ENCODE results near the gene ASTN2.
A peak's percentile ranks its signal among the peaks of the same experiment; 100 is the strongest.

The ASTN2 gene

DNA sequence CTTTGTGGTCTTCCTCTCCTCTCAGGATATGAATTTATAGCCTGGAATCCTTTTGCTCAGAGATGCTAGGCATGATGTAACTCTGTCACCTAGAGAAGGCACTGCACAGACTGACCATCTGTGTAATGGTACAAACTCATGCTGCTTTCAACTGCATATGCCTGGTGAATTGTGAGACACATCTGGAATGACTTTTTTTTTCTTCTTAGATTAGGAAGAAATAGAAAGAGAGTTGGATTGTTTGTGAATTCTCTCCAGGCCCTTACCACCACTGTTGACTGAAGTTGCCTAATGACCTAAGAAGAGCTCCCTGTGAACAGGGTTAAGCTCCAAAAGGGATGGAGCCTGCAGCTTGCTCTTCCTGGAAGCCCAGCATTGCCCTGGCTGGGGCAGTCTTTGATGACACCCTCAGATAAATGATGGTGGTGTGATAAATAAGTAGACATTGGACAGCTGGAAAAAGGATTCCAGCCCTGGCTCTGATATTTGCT, 775.6 kb downstream of the ASTN2 start:
- DNase-seq: no peak

GRCh38 chr9:116635908-116636307, 778.9 kb downstream of the ASTN2 start:
- no peak for DNase-seq

DNA sequence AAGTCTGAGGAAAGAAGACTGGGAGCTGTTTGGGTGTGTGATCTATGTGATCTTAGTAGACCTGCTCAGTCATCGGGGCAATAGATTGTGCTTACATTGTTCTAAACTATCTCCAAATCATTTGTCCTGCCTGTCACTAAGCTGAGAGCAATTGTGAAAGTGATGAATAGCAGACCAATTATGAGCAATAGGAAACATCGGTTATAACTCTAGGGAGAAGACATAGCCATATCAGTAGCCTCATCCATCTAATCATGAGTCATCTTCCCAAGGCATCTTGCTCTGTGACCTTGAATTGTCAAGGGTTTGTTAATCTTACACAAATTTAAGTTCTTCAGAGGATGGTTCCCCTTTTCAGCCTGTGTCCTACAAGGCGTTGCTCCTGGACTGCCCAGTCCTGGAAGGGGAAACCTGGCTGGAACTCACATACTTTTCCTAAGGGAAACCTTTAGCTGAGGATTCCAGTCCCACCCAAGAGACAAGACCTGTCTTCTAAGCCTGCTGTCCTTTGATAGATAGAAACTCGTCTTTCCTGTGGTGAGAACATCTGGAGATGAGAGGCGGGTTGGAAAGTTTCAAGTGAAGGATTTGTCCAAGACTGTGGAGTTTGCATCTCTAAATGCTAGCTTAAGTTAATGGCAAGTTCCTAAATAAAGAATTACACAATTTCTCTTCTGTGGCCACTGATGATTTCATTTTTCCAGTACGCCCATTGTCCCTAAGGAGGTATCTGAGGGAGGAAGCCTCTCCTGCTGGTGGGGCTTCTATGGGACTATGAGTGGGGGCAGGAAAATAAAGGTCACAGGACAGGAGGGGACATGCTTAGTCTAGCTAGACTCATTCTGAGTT, 781.6 kb downstream of the ASTN2 start:
- no peak for DNase-seq

DNA sequence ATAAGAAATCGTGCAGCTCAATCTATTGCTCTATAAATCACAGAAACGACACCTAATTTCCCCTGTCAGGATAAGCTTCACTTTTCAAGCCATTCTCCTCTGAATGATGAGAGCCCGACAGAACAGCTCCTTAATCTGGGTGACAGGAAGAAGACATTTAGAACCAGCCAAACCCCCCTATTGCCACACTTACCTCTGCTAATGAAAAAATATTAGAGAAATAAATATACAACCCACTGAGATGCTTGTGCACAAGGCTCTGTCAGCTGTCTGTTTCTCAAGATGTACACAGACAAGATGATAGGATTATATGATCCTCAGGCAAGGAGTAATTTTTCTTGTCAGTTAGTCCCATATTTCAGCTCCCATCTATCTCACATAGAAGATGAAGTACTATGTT, 785.2 kb downstream of the ASTN2 start:
- DNase-seq: no peak

- DNase-seq: no peak
These were observed 786.1 kb downstream of the ASTN2 start for GRCh38 chr9:116628716-116629115.

DNA sequence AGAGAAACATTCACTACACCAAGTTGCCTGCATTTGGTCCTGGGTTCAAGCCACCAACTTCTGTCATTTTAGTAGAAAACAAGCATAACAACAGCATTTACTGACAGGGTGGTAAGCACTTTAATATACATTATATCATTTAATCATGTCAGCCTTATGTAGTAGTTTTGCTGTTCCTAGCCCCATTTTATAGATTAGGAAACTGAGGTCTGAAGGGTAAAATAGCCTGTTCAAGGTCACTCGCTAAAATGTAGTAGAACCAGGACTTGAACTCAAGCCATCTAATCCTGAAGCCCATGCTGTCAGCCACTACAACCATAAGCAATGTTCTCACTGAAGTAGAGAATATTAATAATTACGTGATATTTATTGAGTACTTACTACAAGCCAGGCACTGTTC, 787.4 kb downstream of the ASTN2 start:
- DNase-seq: no peak

GRCh38 chr9:116626762-116627161, 788.1 kb downstream of the ASTN2 start:
- no peak for DNase-seq

DNA sequence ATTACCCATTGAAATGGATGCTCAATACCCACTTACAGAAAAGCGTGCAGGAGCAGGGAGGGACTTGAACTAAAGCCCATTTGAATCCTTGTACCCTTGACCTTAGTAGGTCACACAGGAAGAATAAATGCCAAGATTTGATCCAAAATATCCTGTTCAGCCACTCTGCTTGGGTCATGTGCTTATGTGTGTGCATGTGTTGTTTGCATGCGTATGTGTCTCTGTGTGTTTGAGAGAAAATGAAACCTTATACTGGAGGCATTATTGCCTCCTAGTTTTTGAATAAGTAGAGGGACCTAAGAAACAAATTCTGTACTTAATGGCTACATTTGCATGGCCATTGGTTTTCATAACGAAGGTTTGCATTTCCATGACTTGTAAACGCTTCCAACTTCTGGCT, 791.1 kb downstream of the ASTN2 start:
- DNase-seq: no peak

DNA sequence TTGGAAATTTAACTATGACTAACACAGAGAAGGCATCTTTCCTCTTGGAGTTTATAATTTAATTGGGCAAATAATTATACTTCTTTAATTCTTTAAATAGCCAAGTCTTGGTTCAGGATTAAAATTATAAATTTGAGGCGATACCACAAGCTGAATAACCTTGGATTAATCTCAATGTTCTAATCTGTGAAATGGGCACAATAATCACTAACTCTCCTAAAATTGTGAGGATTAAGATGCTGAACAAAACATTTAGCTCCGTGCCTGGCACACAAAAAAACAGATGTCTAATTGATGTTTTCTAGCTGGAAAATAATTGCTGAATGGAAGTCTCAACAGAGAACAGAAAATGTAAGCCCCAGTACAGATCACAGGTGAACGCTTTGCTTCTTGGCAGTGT, 797.5 kb downstream of the ASTN2 start:
- no peak for DNase-seq

GRCh38 chr9:116616304-116616914, 798.4 kb downstream of the ASTN2 start:
- DNase-seq: no peak

DNA sequence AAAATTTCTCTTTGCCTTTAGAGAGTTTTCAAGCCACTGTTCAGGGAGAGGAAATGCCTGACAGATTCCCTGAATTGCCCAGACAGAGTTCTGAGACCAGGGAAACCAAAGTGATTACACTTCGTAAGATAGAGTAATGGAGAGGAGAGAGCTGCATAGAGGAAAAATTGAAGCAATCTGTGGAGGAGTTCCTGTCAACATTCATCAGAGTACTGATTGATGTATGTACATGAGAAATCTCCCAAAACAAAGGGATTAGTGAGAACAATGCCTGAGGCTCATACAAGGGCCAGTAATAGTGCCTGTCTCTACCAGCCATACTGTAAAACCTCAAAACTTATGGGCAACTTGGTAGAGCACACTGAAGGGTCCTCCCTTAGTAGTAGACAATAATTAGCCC, 806.8 kb downstream of the ASTN2 start:
- DNase-seq: no peak

DNA sequence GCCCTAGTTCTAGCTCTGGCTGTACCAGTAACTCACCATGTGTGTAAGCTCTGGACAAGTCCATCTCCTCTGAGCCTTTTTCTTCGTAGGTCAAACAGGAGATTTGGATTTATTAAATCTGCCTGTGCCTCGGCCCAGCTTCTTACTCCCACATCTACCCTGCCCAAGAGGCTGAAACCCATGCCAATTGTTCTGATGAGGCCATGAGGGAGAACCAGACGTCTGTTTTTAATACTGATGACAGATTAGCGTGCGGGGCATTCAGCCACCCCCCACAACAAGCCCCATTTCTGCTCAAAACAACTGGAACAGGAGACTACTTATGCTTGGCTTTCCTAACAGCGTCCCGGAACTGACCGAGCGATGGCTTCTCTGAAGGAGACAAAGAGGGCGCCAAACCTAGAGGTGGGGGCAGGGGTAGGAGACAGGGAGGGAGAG, 808.9 kb downstream of the ASTN2 start:
- no peak for DNase-seq

- no peak for DNase-seq
These were observed 809.8 kb downstream of the ASTN2 start for GRCh38 chr9:116605060-116605459.

- no peak for DNase-seq
These were observed 810.6 kb downstream of the ASTN2 start for GRCh38 chr9:116604251-116604650.

GRCh38 chr9:116599342-116599884, 815.4 kb downstream of the ASTN2 start:
- DNase-seq: no peak

DNA sequence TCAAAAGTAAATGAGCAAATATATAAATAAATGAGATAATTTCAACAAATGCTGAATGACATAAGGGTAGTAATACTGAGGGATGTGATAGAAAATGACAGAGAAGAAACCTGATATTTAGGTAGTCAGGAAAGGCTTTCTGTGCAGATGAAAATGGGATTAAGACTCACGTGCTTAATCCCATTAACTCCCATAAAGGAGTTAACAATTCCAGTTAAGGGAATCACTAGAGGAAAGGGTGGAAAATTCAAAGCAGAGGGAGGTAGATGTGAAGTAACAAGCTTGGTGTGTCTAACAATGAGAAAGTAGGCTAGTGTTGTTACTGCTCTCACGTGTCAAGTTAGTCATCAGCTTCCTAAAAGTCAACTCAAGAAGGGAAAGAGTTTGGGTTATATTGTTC, 818.2 kb downstream of the ASTN2 start:
- DNase-seq: no peak

GRCh38 chr9:116594547-116594946, 820.3 kb downstream of the ASTN2 start:
- peak; percentile 44 for DNase-seq

DNA sequence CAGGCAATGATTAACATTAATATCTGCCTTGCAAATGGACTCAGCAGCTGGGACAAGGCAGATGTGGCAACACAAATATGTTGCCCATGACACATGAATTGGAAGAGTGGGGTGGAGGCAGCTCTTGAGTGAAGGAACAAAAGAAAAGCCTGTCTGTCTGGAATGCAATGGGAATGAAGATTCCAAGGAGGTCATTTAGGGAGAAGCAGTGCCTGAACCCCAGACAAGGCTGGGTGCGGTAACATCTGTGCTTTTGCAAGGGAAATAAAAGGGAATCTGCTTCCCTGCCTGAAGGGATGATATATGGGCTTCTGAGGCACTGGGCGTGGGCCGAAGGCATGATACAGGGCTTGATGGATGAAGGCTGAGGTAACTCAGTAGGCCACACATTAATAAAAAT, 821.9 kb downstream of the ASTN2 start:
- no peak for DNase-seq

GRCh38 chr9:116589392-116590354, 825.2 kb downstream of the ASTN2 start:
- peak; percentile 63 for DNase-seq

GRCh38 chr9:116587919-116588318, 826.9 kb downstream of the ASTN2 start:
- DNase-seq: no peak

- DNase-seq: no peak
These were observed 829.0 kb downstream of the ASTN2 start for GRCh38 chr9:116585896-116586295.

DNA sequence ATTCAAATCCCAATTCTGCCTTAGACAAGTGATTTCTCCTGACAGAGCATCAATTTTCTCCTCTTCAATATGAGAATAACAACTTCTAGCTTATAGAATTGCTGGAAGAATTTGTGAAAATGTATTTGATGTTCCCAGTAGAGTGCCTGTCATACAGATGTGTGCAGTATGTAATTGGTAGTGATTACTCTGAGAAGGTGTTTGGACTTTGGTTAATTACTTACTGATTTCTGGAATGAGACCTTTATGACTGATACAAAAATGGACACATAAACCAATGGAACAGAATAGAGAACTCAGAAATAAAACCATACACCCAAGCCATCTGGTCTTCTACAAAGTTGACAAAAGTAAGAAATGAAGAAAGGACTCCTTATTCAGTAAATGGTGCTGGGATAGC, 829.7 kb downstream of the ASTN2 start:
- DNase-seq: no peak

- no peak for DNase-seq
These were observed 834.0 kb downstream of the ASTN2 start for GRCh38 chr9:116580853-116581252.

Data from suppressor macrophage treated with lipopolysaccharide for 4 hours (primary cell).